Kidney capillary endothelial cell (primary cell): Measurements from ENCODE around the gene PLCB1.
"Not testable (repeated sequence)": the region's sequence is repeated elsewhere in the genome, so short reads cannot be mapped to it uniquely, and the experiment has no call there.

ENCODE experiments used
- DNase-seq: peaks from one replicate; pipeline ENCODE4 v3.0.0-alpha.2; 2018; ENCODE audit warnings: low spot score

PLCB1 gene

GRCh38 chr20:8156235-8157079 is 24.4 kb downstream of the PLCB1 start:
- peak; percentile 72 for DNase-seq

- not testable (repeated sequence) for DNase-seq
These were observed 27.2 kb downstream of the PLCB1 start for GRCh38 chr20:8159217-8159616.

GRCh38 chr20:8161264-8162071 is 29.4 kb downstream of the PLCB1 start:
- DNase-seq = peak; percentile 79

GRCh38 chr20:8162610-8163009 is 30.5 kb downstream of the PLCB1 start:
- no peak for DNase-seq

- no peak for DNase-seq
These were observed 31.5 kb downstream of the PLCB1 start for GRCh38 chr20:8163543-8163942.

- no peak for DNase-seq
These were observed 34.7 kb downstream of the PLCB1 start for GRCh38 chr20:8166730-8167129.

GRCh38 chr20:8168785-8169288 is 36.8 kb downstream of the PLCB1 start:
- no peak for DNase-seq

- DNase-seq = no peak
These were observed 38.9 kb downstream of the PLCB1 start for GRCh38 chr20:8170921-8171320.

- no peak for DNase-seq
These were observed 40.1 kb downstream of the PLCB1 start for GRCh38 chr20:8172191-8172590.

- DNase-seq = no peak
These were observed 43.9 kb downstream of the PLCB1 start for GRCh38 chr20:8175741-8176675.

- no peak for DNase-seq
These were observed 51.5 kb downstream of the PLCB1 start for GRCh38 chr20:8183526-8183925.

- no peak for DNase-seq
These were observed 55.7 kb downstream of the PLCB1 start for GRCh38 chr20:8187740-8188139.

- no peak for DNase-seq
These were observed 58.2 kb downstream of the PLCB1 start for GRCh38 chr20:8190043-8190880.

- no peak for DNase-seq
These were observed 62.7 kb downstream of the PLCB1 start for GRCh38 chr20:8194721-8195120.

GRCh38 chr20:8196096-8196495 is 64.0 kb downstream of the PLCB1 start:
- no peak for DNase-seq

- DNase-seq = no peak
These were observed 68.2 kb downstream of the PLCB1 start for GRCh38 chr20:8200220-8200619.

GRCh38 chr20:8203366-8203765 is 71.3 kb downstream of the PLCB1 start:
- no peak for DNase-seq

- DNase-seq = no peak
These were observed 73.9 kb downstream of the PLCB1 start for GRCh38 chr20:8205996-8206395.

GRCh38 chr20:8208226-8208625 is 76.2 kb downstream of the PLCB1 start:
- no peak for DNase-seq

- peak; percentile 25 for DNase-seq
These were observed 77.0 kb downstream of the PLCB1 start for GRCh38 chr20:8209061-8209460.

- no peak for DNase-seq
These were observed 78.7 kb downstream of the PLCB1 start for GRCh38 chr20:8210749-8211148.
